ENCODE measurements around the gene ZNF730. TPM values are rescaled to one million over a fixed set of nuclear protein-coding genes. Genes with fewer than 3 reads are reported as not detected.
"Not testable (repeated sequence)": the region's sequence is repeated elsewhere in the genome, so short reads cannot be mapped to it uniquely, and the experiment has no call there.

The ZNF730 gene
- total RNA-seq, 6 experiments from 2014 or later = not detected

DNA sequence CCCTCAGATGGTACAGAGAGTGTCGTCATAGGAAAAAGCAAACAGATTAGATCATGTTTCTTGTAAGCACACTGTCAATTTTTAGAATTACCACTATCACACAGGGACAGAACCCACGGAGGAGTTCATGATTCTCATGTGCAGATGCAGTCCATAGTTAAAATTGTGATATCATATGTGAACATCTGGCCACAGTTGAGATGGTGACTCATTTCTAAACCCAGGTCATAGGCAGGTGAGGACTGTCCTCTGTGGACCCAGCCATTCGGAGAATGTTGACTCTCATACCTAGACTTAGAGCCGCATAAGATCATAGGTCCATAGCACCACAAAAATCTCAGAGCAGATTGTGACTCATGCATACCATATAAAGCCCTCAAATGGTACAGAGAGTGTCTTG lies 17.8 kb upstream of the ZNF730 start:
- H3K9me3 ChIP-seq = no peaks in the 10 kb centered on the region
- no peaks in the 10 kb centered on the region for H3K36me3 ChIP-seq
- no peaks in the 10 kb centered on the region for H3K4me1 ChIP-seq
- intact Hi-C loops (cut with DNase I) = no loop called here
- DNase-seq (no peak), ATAC-seq (no peak)
- 78% methylated on average over 4 of the region's 4 CpGs for WGBS (ENCODE audit: insufficient coverage, low coverage, low lambda C conversion rate, missing lambda C conversion rate)
- no peak overlapping the region for H3K27ac ChIP-seq
- TF ChIP-seq, protein P1, sequence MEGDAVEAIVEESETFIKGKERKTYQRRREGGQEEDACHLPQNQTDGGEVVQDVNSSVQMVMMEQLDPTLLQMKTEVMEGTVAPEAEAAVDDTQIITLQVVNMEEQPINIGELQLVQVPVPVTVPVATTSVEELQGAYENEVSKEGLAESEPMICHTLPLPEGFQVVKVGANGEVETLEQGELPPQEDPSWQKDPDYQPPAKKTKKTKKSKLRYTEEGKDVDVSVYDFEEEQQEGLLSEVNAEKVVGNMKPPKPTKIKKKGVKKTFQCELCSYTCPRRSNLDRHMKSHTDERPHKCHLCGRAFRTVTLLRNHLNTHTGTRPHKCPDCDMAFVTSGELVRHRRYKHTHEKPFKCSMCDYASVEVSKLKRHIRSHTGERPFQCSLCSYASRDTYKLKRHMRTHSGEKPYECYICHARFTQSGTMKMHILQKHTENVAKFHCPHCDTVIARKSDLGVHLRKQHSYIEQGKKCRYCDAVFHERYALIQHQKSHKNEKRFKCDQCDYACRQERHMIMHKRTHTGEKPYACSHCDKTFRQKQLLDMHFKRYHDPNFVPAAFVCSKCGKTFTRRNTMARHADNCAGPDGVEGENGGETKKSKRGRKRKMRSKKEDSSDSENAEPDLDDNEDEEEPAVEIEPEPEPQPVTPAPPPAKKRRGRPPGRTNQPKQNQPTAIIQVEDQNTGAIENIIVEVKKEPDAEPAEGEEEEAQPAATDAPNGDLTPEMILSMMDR (IDR thresholded peaks at IDR 0.05) = no peak
- no peak for TF ChIP-seq POLR2A (IDR thresholded peaks at IDR 0.05)
- H3K4me3 ChIP-seq = no peak overlapping the region
- H3K27me3 ChIP-seq = no peaks in the 10 kb centered on the region

GRCh38 chr19:23099966-23100365 lies 16.9 kb upstream of the ZNF730 start:
- no peaks in the 10 kb centered on the region for H3K9me3 ChIP-seq
- H3K4me1 ChIP-seq = no peaks in the 10 kb centered on the region
- ATAC-seq = no peak
- intact Hi-C loops (cut with DNase I) = no loop called here
- H3K27ac ChIP-seq = no peak overlapping the region
- no peaks in the 10 kb centered on the region for H3K36me3 ChIP-seq
- TF ChIP-seq, protein P1 (IDR thresholded peaks at IDR 0.05) = no peak
- TF ChIP-seq POLR2A (IDR thresholded peaks at IDR 0.05) = no peak
- WGBS (ENCODE audit: insufficient coverage, low coverage, low lambda C conversion rate, missing lambda C conversion rate) = 64% methylated on average over 4 of the region's 7 CpGs
- H3K27me3 ChIP-seq = no peaks in the 10 kb centered on the region
- no peak overlapping the region for H3K4me3 ChIP-seq
- no peak for DNase-seq

DNA sequence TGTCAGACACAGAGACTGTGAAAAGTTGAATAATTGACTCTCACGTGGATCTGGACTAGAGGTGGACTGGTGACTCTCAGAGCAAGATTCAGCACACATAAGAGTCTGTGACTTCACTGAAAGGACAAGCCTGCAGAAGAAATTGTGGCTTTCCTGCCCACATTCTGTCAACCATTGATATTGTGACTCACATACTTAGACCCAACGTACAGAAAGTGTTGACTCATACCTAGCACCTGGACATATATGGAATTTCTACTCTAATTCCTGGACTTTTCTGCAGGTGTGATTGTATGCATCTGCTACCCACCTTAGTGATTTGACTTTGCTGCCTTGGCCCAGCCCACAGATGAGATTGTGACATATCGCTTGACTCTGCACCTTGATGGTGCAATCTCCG lies 15.6 kb upstream of the ZNF730 start:
- ATAC-seq (no peak), DNase-seq (no peak)
- TF ChIP-seq, protein P1 (IDR thresholded peaks at IDR 0.05) = no peak
- Histone ChIP-seq H3K4me1 (no peaks in the 10 kb centered on the region), H3K4me3 (no peak overlapping the region), H3K27me3 (no peaks in the 10 kb centered on the region), H3K9me3 (no peaks in the 10 kb centered on the region), H3K36me3 (no peaks in the 10 kb centered on the region), H3K27ac (no peak overlapping the region)
- intact Hi-C loops (cut with DNase I) = no loop called here
- WGBS (ENCODE audit: insufficient coverage, low coverage, low lambda C conversion rate, missing lambda C conversion rate) = 89% methylated on average over 2 of the region's 4 CpGs

DNA sequence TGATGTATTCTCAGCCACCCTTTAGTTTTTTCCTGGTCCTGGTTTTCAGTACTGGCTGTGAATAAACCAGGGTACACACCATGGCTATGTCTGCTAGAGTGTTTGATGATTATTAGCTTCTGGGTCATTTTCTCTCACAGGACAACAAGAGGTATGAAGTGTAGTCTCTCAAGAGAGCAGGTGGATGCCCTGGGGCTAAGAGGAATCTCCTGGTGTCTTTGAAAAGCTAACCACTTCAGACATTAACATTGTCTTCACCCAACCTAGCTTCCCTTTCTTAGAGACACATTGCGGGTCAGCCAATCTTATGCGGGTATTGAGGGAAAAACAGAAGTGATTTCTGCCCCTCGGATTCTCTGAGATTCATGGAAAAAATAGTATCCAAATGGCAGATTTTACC lies 1.6 kb downstream of the ZNF730 start:
- no peaks in the 10 kb centered on the region for H3K27me3 ChIP-seq
- no peak overlapping the region for H3K27ac ChIP-seq
- WGBS (ENCODE audit: insufficient coverage, low coverage, low lambda C conversion rate, missing lambda C conversion rate) = 38% methylated on average over 3 of the region's 3 CpGs
- no peak for TF ChIP-seq POLR2A (IDR thresholded peaks at IDR 0.05)
- TF ChIP-seq, protein P1 (IDR thresholded peaks at IDR 0.05) = no peak
- intact Hi-C loops (cut with DNase I) = no loop called here
- no peaks in the 10 kb centered on the region for H3K9me3 ChIP-seq
- no peak for DNase-seq
- no peaks in the 10 kb centered on the region for H3K36me3 ChIP-seq
- ATAC-seq = no peak
- no peaks in the 10 kb centered on the region for H3K4me1 ChIP-seq
- no peak overlapping the region for H3K4me3 ChIP-seq

DNA sequence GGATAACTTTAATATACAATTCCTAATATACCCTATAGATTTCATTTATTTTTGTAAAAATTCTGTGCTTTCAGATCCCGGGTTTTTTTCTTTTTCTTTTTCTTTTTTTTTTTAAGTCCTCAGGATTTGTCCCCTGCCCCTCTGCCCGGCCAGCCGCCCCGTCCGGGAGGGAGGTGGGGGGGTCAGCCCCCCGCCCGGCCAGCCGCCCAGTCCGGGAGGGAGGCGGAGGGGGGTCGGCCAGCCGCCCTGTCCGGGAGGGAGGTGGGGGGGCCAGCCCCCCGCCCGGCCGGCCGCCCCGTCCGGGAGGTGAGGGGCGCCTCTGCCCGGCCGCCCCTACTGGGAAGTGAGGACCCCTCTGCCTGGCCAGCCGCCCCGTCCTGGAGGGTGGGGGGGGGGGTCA lies 17.4 kb downstream of the ZNF730 start:
- WGBS (ENCODE audit: insufficient coverage, low coverage, low lambda C conversion rate, missing lambda C conversion rate) = 89% methylated on average over 1 of the region's 24 CpGs
- ATAC-seq; DNase-seq; H3K27me3 ChIP-seq; H3K9me3 ChIP-seq; H3K4me3 ChIP-seq; intact Hi-C loops (cut with DNase I); H3K27ac ChIP-seq; H3K36me3 ChIP-seq; H3K4me1 ChIP-seq: not testable (repeated sequence)
